Karpas-422 (cell line): ENCODE results near the gene SLC26A11. TPM values are rescaled to one million over a fixed set of nuclear protein-coding genes. Genes with fewer than 3 reads are reported as not detected.
A peak's percentile ranks its signal among the peaks of the same experiment; 100 is the strongest.

Experiments used
- DNase-seq: peaks from one replicate; pipeline ENCODE4 v3.0.0-alpha.2; 2015
- H2AFZ ChIP-seq: fragments of 200-600 bp; sonication (generic); 2 replicates; pipeline ENCODE4 v1.6.1; 2014; ENCODE audit warnings: antibody characterized with exemption, low read length, mixed read lengths
- H3K27ac ChIP-seq: fragments of 200-600 bp; sonication (generic); 2 replicates; pipeline ENCODE4 v1.5.1; 2014; ENCODE audit warnings: mild to moderate bottlenecking, low read length, moderate library complexity
- H3K27me3 ChIP-seq: fragments of 200-600 bp; sonication (generic); 2 replicates; pipeline ENCODE4 v1.6.1; 2014; ENCODE audit warnings: low read length, mixed read lengths
- H3K36me3 ChIP-seq: fragments of 200-600 bp; sonication (generic); 2 replicates; pipeline ENCODE4 v1.6.1; 2014; ENCODE audit warnings: low read length, mixed read lengths; ENCODE audit not compliant: insufficient read depth
- H3K4me1 ChIP-seq: fragments of 200-600 bp; sonication (generic); 2 replicates; pipeline ENCODE4 v1.6.1; 2014; ENCODE audit warnings: mild to moderate bottlenecking, low read length, mixed read lengths
- H3K4me2 ChIP-seq: fragments of 200-600 bp; sonication (generic); 2 replicates; pipeline ENCODE4 v1.6.1; 2014; ENCODE audit warnings: low read length, low read depth, mild to moderate bottlenecking; ENCODE audit not compliant: poor library complexity, severe bottlenecking
- H3K4me3 ChIP-seq: fragments of 200-600 bp; sonication (generic); 2 replicates; pipeline ENCODE4 v1.5.1; 2014; ENCODE audit warnings: mild to moderate bottlenecking, antibody characterized with exemption, low read length, mixed read lengths
- H3K79me2 ChIP-seq: fragments of 200-600 bp; sonication (generic); 2 replicates; pipeline ENCODE4 v1.6.1; 2014; ENCODE audit warnings: mild to moderate bottlenecking, low read length, mixed read lengths
- H3K9ac ChIP-seq: fragments of 200-600 bp; sonication (generic); 2 replicates; pipeline ENCODE4 v1.6.0; 2014; ENCODE audit warnings: low read length
- H3K9me2 ChIP-seq: fragments of 200-600 bp; sonication (generic), shearing (Covaris generic); replicated peaks from 2 replicates; pipeline ENCODE4 v1.6.0; 2014; ENCODE audit warnings: mild to moderate bottlenecking, low read length, moderate library complexity; ENCODE audit not compliant: insufficient read depth
- H3K9me3 ChIP-seq: fragments of 300-700, 200-600 bp; sonication (generic); 2 replicates; pipeline ENCODE4 v1.6.1; 2014; ENCODE audit warnings: low read length, mixed read lengths
- H4K20me1 ChIP-seq: fragments of 200-600 bp; sonication (generic); 2 replicates; pipeline ENCODE4 v1.6.1; 2014; ENCODE audit warnings: mild to moderate bottlenecking, antibody characterized with exemption, low read length, low read depth; ENCODE audit not compliant: insufficient read depth
- total RNA-seq: library from RNA; depleted of rRNA; stranded (reverse); fragments of >200 nt; shearing (Covaris generic); gene quantifications from 2 replicates; pipeline ENCODE4 v1.2.3, GENCODE V29; 2014; ENCODE audit warnings: low replicate concordance

Gene SLC26A11
- total RNA-seq, 1 experiment from 2014 or later, result 7.4 TPM

- Histone ChIP-seq H3K4me1 (no peaks in the 10 kb centered on the region), H3K9me2 (no peaks in the 10 kb centered on the region), H3K79me2 (no peaks in the 10 kb centered on the region), H3K4me2 (no peak overlapping the region), H3K27ac (no peak overlapping the region), H3K27me3 (no peaks in the 10 kb centered on the region), H2AFZ (no peak overlapping the region), H4K20me1 (no peaks in the 10 kb centered on the region), H3K9ac (no peak overlapping the region), H3K4me3 (no peak overlapping the region), H3K9me3 (no peaks in the 10 kb centered on the region), H3K36me3 (no peaks in the 10 kb centered on the region)
- no peak for DNase-seq
These were observed 25.5 kb downstream of the SLC26A11 start for GRCh38 chr17:80245566-80246265.

GRCh38 chr17:80246266-80246681 lies 26.0 kb downstream of the SLC26A11 start:
- Histone ChIP-seq H3K9me3 (no peaks in the 10 kb centered on the region), H2AFZ (no peak overlapping the region), H3K9me2 (no peaks in the 10 kb centered on the region), H3K4me3 (no peak overlapping the region), H4K20me1 (no peaks in the 10 kb centered on the region), H3K4me2 (no peak overlapping the region), H3K79me2 (no peaks in the 10 kb centered on the region), H3K27ac (no peak overlapping the region), H3K36me3 (no peaks in the 10 kb centered on the region), H3K9ac (no peak overlapping the region), H3K27me3 (no peaks in the 10 kb centered on the region), H3K4me1 (no peaks in the 10 kb centered on the region)
- no peak for DNase-seq

DNA sequence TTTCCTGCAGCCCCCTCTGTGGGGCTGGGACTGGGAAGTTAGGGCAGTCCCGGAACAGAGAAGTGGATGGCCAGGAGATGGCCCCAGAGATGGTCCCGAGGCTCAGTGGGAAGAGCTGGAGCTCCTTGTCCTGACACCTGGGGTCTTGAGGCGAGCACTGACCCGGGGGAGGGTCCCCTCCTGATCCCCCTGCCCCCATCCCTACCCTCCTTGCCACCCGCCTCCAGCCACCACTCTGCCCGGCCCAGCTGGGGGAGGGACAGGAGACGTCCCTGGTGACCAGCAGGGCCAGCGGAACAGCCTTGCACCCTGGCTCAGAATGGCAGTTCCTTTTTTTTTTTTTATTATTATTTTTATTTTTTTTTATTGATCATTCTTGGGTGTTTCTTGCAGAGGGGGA lies 26.5 kb downstream of the SLC26A11 start:
- Histone ChIP-seq H3K9ac (no peak overlapping the region), H3K4me3 (no peak overlapping the region), H3K27me3 (no peaks in the 10 kb centered on the region), H3K36me3 (no peaks in the 10 kb centered on the region), H3K9me2 (no peaks in the 10 kb centered on the region), H3K27ac (no peak overlapping the region), H2AFZ (no peak overlapping the region), H3K9me3 (no peaks in the 10 kb centered on the region), H3K4me1 (no peaks in the 10 kb centered on the region), H4K20me1 (no peaks in the 10 kb centered on the region), H3K4me2 (no peak overlapping the region), H3K79me2 (no peaks in the 10 kb centered on the region)
- no peak for DNase-seq

GRCh38 chr17:80247561-80247960 lies 27.3 kb downstream of the SLC26A11 start:
- Histone ChIP-seq H3K4me3 (no peak overlapping the region), H3K9ac (no peak overlapping the region), H3K27ac (no peak overlapping the region), H3K9me2 (no peaks in the 10 kb centered on the region), H3K4me2 (no peak overlapping the region), H4K20me1 (no peaks in the 10 kb centered on the region), H2AFZ (no peak overlapping the region), H3K36me3 (no peaks in the 10 kb centered on the region), H3K9me3 (no peaks in the 10 kb centered on the region), H3K4me1 (no peaks in the 10 kb centered on the region), H3K27me3 (no peaks in the 10 kb centered on the region), H3K79me2 (no peaks in the 10 kb centered on the region)
- DNase-seq, result no peak

DNA sequence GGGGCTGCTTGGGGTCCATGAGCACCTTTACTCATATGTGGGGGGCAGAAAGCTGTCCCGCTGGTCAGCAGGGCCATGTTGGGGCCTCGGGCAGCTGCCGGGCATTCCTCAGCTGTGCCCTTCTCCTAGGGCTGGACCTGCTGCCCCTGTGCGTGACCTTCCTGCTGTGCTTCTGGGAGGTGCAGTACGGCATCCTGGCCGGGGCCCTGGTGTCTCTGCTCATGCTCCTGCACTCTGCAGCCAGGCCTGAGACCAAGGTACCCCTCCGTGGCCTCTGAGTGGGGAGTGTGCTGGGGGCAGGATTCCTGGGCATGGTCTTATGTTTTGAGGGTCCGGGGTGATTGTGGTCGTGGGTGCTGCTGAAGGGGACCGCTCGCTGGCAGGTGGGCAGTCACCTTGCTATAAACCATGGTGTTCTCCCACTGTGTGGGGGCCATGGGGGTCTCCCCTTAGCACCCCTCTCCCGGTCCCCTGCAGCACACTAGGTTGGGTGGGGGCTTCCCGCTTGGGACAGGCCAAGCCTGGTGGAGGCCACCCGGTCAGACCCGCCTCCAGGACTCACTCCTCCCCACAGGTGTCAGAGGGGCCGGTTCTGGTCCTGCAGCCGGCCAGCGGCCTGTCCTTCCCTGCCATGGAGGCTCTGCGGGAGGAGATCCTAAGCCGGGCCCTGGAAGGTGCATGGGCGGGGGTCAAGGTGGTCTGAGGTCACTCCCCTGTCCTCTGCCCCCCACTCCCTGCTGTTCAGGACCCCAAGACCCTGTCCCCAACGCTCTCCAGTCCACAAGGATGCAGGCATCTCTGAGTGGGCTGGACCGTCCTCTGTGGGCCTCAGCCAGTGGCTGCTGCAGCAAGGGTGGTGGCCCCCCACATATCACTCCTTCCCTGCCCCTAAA lies 28.0 kb downstream of the SLC26A11 start:
- Histone ChIP-seq H3K9me2 (no peaks in the 10 kb centered on the region), H3K4me1 (no peaks in the 10 kb centered on the region), H2AFZ (no peak overlapping the region), H4K20me1 (no peaks in the 10 kb centered on the region), H3K9me3 (no peaks in the 10 kb centered on the region), H3K79me2 (no peaks in the 10 kb centered on the region), H3K9ac (no peak overlapping the region), H3K36me3 (no peaks in the 10 kb centered on the region), H3K27me3 (no peaks in the 10 kb centered on the region), H3K4me3 (no peak overlapping the region), H3K27ac (no peak overlapping the region), H3K4me2 (no peak overlapping the region)
- no peak for DNase-seq

DNA sequence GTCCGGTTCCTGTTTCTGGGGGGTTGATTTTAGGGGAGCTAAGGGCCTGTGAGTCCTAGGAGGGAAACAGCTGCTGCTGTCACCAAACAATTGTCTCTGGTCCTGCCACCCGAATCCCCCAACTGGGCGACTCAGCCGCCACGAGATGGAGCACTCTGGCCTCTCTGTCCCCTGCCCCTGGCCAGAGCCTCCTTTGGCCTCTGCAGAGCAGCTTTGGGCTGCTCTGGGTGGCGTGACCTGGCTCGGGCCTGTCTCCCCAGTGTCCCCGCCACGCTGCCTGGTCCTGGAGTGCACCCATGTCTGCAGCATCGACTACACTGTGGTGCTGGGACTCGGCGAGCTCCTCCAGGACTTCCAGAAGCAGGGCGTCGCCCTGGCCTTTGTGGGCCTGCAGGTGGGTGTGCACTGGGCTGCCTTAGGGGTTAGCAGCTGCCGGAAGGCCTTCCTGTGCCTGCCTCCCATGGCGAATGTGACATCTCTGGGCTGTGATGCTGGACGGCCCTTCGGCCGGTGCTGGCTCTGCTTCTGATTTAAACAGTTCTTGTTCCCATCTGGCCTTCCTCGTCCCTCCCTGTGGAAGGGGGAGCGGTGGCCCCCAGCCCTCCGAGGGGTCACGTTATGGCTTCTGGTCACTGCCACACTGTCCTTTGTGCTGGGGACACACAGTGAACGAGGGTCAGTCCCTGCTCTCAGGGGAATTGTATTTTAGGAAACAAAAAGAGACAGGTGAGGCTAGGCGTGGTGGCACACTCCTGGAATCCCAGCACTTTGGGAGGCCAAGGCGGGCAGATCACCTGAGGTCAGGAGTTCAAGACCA lies 28.9 kb downstream of the SLC26A11 start:
- H3K27ac ChIP-seq, result no peak overlapping the region
- H3K9ac ChIP-seq, result no peak overlapping the region

DNA sequence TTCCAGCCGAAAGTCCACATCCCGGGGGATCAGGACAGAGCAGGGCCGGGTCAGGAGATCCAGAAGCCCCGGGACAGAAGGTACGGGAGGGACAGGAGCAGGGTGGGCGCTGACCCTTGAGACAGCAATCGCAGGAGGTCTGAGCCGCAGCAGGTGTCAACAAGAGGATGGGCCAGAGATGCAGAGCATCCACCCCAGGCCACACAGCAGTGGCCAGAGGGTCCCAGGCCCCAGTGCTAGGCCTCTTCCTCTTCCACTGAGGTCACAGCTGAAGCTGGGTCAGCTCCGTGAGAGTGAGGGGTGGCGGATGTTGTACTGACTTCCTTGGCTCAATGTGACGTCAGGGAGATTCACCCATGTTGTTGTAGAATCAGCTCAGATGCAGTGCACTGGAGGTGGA lies 31.7 kb downstream of the SLC26A11 start:
- H3K9me3 ChIP-seq, result no peaks in the 10 kb centered on the region
- DNase-seq, result no peak
- H3K4me3 ChIP-seq, result no peak overlapping the region
- no peak overlapping the region for H3K4me2 ChIP-seq
- H4K20me1 ChIP-seq, result no peaks in the 10 kb centered on the region
- H3K27ac ChIP-seq, result no peak overlapping the region
- no peak overlapping the region for H2AFZ ChIP-seq
- H3K4me1 ChIP-seq, result no peaks in the 10 kb centered on the region
- no peak overlapping the region for H3K9ac ChIP-seq
- no peaks in the 10 kb centered on the region for H3K27me3 ChIP-seq
- H3K36me3 ChIP-seq, result no peaks in the 10 kb centered on the region
- H3K79me2 ChIP-seq, result no peaks in the 10 kb centered on the region
- no peaks in the 10 kb centered on the region for H3K9me2 ChIP-seq

More for the DNA sequence above, 28.9 kb downstream of the SLC26A11 start:
- no peaks in the 10 kb centered on the region for H3K9me3 ChIP-seq
- H3K4me2 ChIP-seq, result no peak overlapping the region
- H3K36me3 ChIP-seq, result no peaks in the 10 kb centered on the region
- no peaks in the 10 kb centered on the region for H3K79me2 ChIP-seq
- no peaks in the 10 kb centered on the region for H3K9me2 ChIP-seq
- H2AFZ ChIP-seq, result no peak overlapping the region
- no peaks in the 10 kb centered on the region for H3K4me1 ChIP-seq
- H3K4me3 ChIP-seq, result no peak overlapping the region
- no peak for DNase-seq
- no peaks in the 10 kb centered on the region for H3K27me3 ChIP-seq
- H4K20me1 ChIP-seq, result no peaks in the 10 kb centered on the region

DNA sequence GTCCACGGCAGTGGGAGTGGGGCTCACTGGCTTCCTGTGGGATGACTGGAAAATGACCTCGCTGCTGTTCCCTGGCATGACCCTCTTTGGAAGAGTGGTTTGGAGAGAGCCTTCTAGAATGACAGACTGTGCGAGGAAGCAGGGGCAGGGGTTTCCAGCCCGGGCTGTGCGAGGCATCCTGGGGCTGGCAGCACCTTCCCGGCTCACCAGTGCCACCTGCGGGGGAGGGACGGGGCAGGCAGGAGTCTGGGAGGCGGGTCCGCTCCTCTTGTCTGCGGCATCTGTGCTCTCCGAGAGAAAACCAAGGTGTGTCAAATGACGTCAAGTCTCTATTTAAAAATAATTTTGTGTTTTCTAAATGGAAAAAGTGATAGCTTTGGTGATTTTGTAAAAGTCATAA lies 32.6 kb downstream of the SLC26A11 start:
- Histone ChIP-seq H2AFZ (no peak overlapping the region), H3K27ac (no peak overlapping the region), H3K9me2 (no peaks in the 10 kb centered on the region), H3K27me3 (no peaks in the 10 kb centered on the region), H3K4me3 (no peak overlapping the region), H3K79me2 (no peaks in the 10 kb centered on the region), H4K20me1 (no peaks in the 10 kb centered on the region), H3K9me3 (no peaks in the 10 kb centered on the region), H3K9ac (no peak overlapping the region), H3K4me1 (peaks cover under 1% of the 10 kb centered on the region; the same call in 1 of the 2 replicates), H3K36me3 (no peaks in the 10 kb centered on the region), H3K4me2 (no peak overlapping the region)
- peak; percentile 89 for DNase-seq
